ENCODE measurements around the gene C9orf153. TPM values are rescaled to one million over a fixed set of nuclear protein-coding genes. Genes with fewer than 3 reads are reported as not detected.

Gene C9orf153
- total RNA-seq, 1 donor from 2014 or later, result not detected

DNA sequence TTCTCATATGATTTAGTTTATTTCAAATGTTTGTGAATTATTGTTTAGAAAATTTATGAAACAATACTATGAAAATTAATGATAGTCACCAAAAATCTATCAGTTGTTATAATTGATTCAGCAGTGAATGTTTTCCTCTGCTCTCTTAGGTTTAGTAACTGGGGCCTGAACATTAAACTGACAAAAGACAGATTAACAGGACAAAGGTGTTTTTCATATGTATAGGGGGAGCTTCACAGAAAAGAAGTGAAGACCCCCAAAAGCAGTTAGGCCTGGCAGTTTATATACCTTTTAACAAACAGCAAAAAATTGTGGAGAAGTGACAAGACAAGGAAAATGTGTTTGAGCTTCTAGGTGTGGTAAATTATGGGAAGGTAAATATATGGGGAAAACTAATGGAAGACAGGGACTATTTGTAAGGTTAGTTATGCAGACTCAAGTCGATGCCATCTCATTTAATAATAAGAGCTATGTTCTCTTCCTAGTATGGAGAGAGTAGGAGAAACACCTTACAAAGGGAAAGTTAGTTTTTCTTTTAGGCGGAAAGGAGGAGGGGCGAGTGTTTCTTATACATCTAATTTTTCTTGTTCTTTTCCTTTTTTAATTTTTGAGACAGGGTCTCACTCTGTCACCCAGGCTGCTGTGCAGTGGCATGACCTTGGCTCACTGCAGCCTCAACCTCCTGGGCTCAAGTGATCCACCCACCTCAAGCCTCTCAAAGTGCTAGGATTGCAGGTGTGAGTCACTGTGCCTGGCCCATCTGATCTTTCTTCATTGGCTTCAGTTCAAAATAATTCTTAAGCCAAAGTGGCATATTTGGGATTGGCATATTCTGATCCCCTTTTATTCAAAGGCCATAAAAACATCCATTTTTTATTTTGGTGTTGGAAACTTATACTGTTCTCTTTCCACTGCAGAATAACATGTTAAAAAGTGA lies 77.8 kb downstream of the C9orf153 start:
- Histone ChIP-seq H3K4me3 (no peak overlapping the region), H3K9me3 (no peaks in the 10 kb centered on the region), H3K27ac (no peak overlapping the region), H3K4me1 (no peaks in the 10 kb centered on the region), H3K36me3 (no peaks in the 10 kb centered on the region), H3K27me3 (no peaks in the 10 kb centered on the region)
- no peak for DNase-seq (ENCODE audit: low spot score in 2 of 2)
- intact Hi-C loops (cut with DNase I), result no loop called here
- TF ChIP-seq, protein P1, sequence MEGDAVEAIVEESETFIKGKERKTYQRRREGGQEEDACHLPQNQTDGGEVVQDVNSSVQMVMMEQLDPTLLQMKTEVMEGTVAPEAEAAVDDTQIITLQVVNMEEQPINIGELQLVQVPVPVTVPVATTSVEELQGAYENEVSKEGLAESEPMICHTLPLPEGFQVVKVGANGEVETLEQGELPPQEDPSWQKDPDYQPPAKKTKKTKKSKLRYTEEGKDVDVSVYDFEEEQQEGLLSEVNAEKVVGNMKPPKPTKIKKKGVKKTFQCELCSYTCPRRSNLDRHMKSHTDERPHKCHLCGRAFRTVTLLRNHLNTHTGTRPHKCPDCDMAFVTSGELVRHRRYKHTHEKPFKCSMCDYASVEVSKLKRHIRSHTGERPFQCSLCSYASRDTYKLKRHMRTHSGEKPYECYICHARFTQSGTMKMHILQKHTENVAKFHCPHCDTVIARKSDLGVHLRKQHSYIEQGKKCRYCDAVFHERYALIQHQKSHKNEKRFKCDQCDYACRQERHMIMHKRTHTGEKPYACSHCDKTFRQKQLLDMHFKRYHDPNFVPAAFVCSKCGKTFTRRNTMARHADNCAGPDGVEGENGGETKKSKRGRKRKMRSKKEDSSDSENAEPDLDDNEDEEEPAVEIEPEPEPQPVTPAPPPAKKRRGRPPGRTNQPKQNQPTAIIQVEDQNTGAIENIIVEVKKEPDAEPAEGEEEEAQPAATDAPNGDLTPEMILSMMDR (IDR thresholded peaks at IDR 0.05), result no peak

DNA sequence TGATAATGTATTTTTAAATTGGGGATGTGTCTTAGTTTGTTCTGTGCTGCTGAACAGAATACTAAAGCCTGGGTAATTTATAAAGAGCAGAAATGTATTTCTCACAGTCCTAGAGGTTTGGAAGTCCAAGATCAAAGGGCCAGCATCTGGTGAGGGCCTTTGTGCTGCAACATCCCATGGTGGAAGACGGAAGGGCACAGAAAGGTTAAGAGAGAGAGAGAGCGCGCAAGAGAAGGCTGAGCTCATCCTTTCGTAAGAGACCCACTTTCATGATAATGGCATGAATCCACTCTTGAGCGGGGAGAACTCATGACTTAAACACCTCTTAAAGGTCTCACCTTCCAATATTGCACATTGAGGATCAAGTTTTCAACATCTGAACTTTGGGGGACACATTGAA lies 81.0 kb downstream of the C9orf153 start:
- Histone ChIP-seq H3K36me3 (no peaks in the 10 kb centered on the region), H3K27me3 (no peaks in the 10 kb centered on the region), H3K4me1 (no peaks in the 10 kb centered on the region), H3K4me3 (no peak overlapping the region), H3K9me3 (no peaks in the 10 kb centered on the region), H3K27ac (no peak overlapping the region)
- intact Hi-C loops (cut with DNase I), result no loop called here
- no peak for DNase-seq (ENCODE audit: low spot score in 2 of 2)
- TF ChIP-seq, protein P1 (IDR thresholded peaks at IDR 0.05), result no peak

DNA sequence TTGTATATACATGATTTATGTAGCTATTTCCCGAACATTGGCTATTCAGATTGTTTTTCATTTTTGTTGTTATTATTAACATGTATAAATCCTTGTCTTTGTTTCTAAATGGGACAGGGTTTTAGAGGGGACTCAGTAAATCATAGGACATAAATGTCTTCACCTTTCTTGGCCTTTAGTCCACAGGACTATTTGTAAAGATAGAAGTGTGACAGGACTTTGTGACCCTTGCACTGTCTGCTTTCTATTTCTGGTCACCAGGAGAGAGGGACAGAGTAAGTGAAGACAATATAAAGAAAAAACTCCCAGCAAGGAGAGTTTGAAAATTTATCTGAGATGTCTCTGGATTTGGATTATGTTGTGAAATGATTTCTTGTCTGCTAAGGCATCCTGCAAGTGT lies 81.5 kb downstream of the C9orf153 start:
- no peaks in the 10 kb centered on the region for H3K27me3 ChIP-seq
- TF ChIP-seq, protein P1 (IDR thresholded peaks at IDR 0.05), result no peak
- no peaks in the 10 kb centered on the region for H3K4me1 ChIP-seq
- H3K36me3 ChIP-seq, result no peaks in the 10 kb centered on the region
- no peaks in the 10 kb centered on the region for H3K9me3 ChIP-seq
- no peak for DNase-seq (ENCODE audit: low spot score in 2 of 2)
- H3K27ac ChIP-seq, result no peak overlapping the region
- intact Hi-C loops (cut with DNase I), result no loop called here
- no peak overlapping the region for H3K4me3 ChIP-seq

DNA sequence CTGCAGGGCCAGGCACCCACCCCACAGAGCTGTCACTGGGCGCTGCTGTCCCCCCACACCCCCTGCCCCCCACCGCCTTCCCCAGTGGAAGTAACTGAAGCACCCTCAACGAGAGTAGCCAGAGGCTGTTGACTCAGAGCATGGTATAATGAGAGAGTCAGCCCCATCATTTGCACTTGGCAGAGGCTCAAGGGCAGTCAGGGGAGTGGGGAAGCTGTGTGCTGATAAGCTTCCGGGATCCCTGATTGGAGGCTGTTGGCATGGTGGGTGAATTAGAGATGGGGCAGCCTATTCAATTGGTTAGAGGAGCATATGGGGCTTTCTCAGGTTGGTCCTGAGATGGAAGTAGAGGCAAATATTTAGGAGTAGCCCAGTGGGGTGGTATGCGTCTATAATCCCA lies 83.0 kb downstream of the C9orf153 start:
- no peak for DNase-seq (ENCODE audit: low spot score in 2 of 2)
- intact Hi-C loops (cut with DNase I), result no loop called here
- TF ChIP-seq, protein P1 (IDR thresholded peaks at IDR 0.05), result no peak
- H3K27ac ChIP-seq, result no peak overlapping the region
- H3K36me3 ChIP-seq, result no peaks in the 10 kb centered on the region
- no peaks in the 10 kb centered on the region for H3K9me3 ChIP-seq
- no peaks in the 10 kb centered on the region for H3K27me3 ChIP-seq
- H3K4me3 ChIP-seq, result no peak overlapping the region
- no peaks in the 10 kb centered on the region for H3K4me1 ChIP-seq

DNA sequence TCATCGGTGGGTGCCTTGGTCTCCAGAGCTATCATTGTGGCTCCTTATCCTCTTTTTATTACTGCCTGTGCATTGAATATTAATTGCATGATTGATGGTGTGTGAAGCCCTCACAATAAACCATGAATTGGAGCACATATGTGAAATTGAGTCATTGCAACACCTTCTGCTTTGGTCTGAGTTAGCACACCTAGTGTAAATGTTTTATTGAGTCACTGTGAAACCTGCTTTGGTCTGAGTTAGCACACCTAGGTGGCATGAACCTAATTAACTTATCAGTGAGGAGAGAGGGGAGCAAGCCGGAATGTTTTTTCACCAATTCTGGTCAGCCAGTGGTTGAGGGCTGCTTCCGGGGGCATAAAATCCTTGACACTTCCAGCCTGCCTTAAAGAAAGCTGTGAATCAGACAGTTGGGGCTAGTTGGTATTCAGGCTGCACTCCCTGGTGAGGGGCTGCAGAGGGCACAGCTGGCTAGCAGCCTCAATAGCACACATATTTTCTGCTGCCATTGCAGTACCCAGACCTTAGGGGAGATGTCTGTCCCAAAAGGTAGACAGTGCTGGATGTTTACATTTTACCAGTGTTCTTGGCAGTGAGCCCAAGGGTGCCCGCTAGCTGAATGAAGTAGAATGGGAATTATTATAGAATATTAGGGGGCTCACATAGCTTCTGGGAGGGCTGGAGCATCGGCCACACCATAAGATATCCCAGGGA lies 83.6 kb downstream of the C9orf153 start:
- no peaks in the 10 kb centered on the region for H3K4me1 ChIP-seq
- intact Hi-C loops (cut with DNase I), result no loop called here
- no peak for DNase-seq (ENCODE audit: low spot score in 2 of 2)
- H3K27ac ChIP-seq, result no peak overlapping the region
- H3K9me3 ChIP-seq, result no peaks in the 10 kb centered on the region
- TF ChIP-seq, protein P1 (IDR thresholded peaks at IDR 0.05), result no peak
- no peaks in the 10 kb centered on the region for H3K36me3 ChIP-seq
- no peak overlapping the region for H3K4me3 ChIP-seq
- no peaks in the 10 kb centered on the region for H3K27me3 ChIP-seq
